DND-41 (cell line): ENCODE data around the gene NOD2.

Source experiments
- EZH2 ChIP-seq: IDR thresholded peaks from 3 replicates; pipeline ENCODE4 v1.6.1; 2012; ENCODE audit warnings: borderline replicate concordance, low read depth, mild to moderate bottlenecking, moderate library complexity, low read length, inconsistent platforms; ENCODE audit not compliant: severe bottlenecking
- TF ChIP-seq, protein P1 (sequence below): IDR thresholded peaks from 2 replicates; pipeline ENCODE4 v1.5.1; 2012; ENCODE audit warnings: borderline replicate concordance, low read length, moderate library complexity, mild to moderate bottlenecking; ENCODE audit not compliant: poor library complexity, severe bottlenecking; ENCODE audit errors: extremely low read depth

DNA sequence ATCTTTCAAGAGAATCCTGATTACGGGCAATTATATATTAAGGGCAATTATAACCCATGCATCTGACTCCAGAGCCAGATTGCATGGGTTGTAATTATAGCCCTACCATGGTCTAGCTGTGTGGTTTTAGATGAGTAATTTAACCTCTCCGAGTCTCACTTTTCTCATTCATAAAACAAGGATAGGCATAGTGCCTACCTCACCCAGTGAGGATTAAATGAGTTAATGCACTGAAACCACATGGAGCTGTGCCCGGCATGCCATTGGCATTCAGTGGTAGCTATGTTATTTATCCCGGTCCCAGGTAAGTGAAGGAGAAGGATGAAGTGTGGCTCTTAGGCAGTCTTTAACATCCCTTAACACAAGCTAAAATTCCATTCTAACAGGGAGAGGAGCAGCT lies 18.6 kb upstream of the NOD2 start:
- TF ChIP-seq, protein P1, sequence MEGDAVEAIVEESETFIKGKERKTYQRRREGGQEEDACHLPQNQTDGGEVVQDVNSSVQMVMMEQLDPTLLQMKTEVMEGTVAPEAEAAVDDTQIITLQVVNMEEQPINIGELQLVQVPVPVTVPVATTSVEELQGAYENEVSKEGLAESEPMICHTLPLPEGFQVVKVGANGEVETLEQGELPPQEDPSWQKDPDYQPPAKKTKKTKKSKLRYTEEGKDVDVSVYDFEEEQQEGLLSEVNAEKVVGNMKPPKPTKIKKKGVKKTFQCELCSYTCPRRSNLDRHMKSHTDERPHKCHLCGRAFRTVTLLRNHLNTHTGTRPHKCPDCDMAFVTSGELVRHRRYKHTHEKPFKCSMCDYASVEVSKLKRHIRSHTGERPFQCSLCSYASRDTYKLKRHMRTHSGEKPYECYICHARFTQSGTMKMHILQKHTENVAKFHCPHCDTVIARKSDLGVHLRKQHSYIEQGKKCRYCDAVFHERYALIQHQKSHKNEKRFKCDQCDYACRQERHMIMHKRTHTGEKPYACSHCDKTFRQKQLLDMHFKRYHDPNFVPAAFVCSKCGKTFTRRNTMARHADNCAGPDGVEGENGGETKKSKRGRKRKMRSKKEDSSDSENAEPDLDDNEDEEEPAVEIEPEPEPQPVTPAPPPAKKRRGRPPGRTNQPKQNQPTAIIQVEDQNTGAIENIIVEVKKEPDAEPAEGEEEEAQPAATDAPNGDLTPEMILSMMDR = no peak
- no peak for TF ChIP-seq EZH2
